ENCODE results near the gene ARHGAP33.

ARHGAP33 gene

DNA sequence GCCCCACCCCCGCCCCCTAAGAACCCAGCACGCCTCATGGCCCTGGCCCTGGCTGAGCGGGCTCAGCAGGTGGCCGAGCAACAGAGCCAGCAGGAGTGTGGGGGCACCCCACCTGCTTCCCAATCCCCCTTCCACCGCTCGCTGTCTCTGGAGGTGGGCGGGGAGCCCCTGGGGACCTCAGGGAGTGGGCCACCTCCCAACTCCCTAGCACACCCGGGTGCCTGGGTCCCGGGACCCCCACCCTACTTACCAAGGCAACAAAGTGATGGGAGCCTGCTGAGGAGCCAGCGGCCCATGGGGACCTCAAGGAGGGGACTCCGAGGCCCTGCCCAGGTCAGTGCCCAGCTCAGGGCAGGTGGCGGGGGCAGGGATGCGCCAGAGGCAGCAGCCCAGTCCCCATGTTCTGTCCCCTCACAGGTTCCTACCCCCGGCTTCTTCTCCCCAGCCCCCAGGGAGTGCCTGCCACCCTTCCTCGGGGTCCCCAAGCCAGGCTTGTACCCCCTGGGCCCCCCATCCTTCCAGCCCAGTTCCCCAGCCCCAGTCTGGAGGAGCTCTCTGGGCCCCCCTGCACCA lies 11.9 kb downstream of the ARHGAP33 start:
- Histone ChIP-seq H3K36me3 (ENCODE audit: insufficient read depth, low read length) (peaks cover 5% of the 10 kb centered on the region; the same call in 1 of the 2 replicates), H4K20me1 (ENCODE audit: insufficient read depth, low read length, poor library complexity, severe bottlenecking) (peaks cover 3% of the 10 kb centered on the region), H3K27me3 (ENCODE audit: insufficient read depth, low read length, poor library complexity, severe bottlenecking) (no peaks in the 10 kb centered on the region), H2AFZ (ENCODE audit: low read length) (no peak overlapping the region), H3K9me3 (ENCODE audit: insufficient read depth, low read depth, low read length) (no peaks in the 10 kb centered on the region), H3K4me1 (ENCODE audit: insufficient read depth, low read length, poor library complexity, severe bottlenecking) (no peaks in the 10 kb centered on the region), H3K4me2 (ENCODE audit: low read depth, low read length, poor library complexity, severe bottlenecking) (no peak overlapping the region), H3K9me2 (replicated peaks; ENCODE audit: low read depth, low read length) (no peaks in the 10 kb centered on the region), H3K4me3 (ENCODE audit: low read length, poor library complexity, severe bottlenecking) (no peak overlapping the region), H3K9ac (ENCODE audit: low read depth, low read length, poor library complexity, severe bottlenecking) (no peak overlapping the region), H3F3A (ENCODE audit: low read depth) (no peaks in the 10 kb centered on the region), H3K79me2 (ENCODE audit: insufficient read depth, low read length) (no peaks in the 10 kb centered on the region)
- no peak for TF ChIP-seq EZH2phosphoT487 (IDR thresholded peaks at IDR 0.05; ENCODE audit: borderline replicate concordance)
- TF ChIP-seq, protein P1, sequence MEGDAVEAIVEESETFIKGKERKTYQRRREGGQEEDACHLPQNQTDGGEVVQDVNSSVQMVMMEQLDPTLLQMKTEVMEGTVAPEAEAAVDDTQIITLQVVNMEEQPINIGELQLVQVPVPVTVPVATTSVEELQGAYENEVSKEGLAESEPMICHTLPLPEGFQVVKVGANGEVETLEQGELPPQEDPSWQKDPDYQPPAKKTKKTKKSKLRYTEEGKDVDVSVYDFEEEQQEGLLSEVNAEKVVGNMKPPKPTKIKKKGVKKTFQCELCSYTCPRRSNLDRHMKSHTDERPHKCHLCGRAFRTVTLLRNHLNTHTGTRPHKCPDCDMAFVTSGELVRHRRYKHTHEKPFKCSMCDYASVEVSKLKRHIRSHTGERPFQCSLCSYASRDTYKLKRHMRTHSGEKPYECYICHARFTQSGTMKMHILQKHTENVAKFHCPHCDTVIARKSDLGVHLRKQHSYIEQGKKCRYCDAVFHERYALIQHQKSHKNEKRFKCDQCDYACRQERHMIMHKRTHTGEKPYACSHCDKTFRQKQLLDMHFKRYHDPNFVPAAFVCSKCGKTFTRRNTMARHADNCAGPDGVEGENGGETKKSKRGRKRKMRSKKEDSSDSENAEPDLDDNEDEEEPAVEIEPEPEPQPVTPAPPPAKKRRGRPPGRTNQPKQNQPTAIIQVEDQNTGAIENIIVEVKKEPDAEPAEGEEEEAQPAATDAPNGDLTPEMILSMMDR (conservative IDR thresholded peaks at IDR 0.05; ENCODE audit: low read length): no peak

DNA sequence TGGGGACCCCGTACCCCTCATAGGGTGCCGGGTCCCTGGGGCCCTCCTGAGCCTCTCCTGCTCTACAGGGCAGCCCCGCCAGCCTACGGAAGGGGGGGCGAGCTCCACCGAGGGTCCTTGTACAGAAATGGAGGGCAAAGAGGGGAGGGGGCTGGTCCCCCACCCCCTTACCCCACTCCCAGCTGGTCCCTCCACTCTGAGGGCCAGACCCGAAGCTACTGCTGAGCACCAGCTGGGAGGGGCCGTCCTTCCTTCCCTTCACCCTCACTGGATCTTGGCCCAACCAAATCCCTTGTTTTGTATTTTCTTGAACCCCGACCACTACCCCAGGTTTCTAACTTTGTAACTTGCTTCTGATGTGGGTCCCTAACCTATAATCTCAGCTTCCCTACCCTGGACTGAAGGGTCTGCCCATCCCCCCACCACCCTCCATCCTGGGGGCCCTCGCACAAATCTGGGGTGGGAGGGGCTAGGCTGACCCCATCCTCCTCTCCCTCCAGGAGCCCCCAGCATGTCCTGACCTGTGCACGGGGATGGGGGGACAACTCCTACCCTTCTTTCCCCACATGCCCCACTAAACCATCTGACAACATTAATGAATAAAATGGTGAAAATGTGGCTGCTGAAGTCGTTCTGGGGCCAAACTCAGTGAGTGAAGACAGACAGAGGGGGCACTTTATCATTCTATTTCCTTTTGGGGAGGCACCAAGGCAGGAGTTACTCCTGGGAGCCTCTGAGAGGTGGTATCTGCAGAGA lies 13.0 kb downstream of the ARHGAP33 start:
- TF ChIP-seq EZH2phosphoT487 (IDR thresholded peaks at IDR 0.05; ENCODE audit: borderline replicate concordance): no peak
- TF ChIP-seq, protein P1 (conservative IDR thresholded peaks at IDR 0.05; ENCODE audit: low read length): no peak
- no peaks in the 10 kb centered on the region for H3K4me1 ChIP-seq (ENCODE audit: insufficient read depth, low read length, poor library complexity, severe bottlenecking)
- no peaks in the 10 kb centered on the region; the same call in 1 of the 2 replicates for H3K36me3 ChIP-seq (ENCODE audit: insufficient read depth, low read length)
- no peak overlapping the region for H3K4me2 ChIP-seq (ENCODE audit: low read depth, low read length, poor library complexity, severe bottlenecking)
- H3K27me3 ChIP-seq (ENCODE audit: insufficient read depth, low read length, poor library complexity, severe bottlenecking): no peaks in the 10 kb centered on the region
- H3K9me3 ChIP-seq (ENCODE audit: insufficient read depth, low read depth, low read length): no peaks in the 10 kb centered on the region
- no peak overlapping the region for H2AFZ ChIP-seq (ENCODE audit: low read length)
- H3K4me3 ChIP-seq (ENCODE audit: low read length, poor library complexity, severe bottlenecking): no peak overlapping the region
- no peaks in the 10 kb centered on the region for H3F3A ChIP-seq (ENCODE audit: low read depth)
- no peaks in the 10 kb centered on the region for H3K9me2 ChIP-seq (replicated peaks; ENCODE audit: low read depth, low read length)
- no peak overlapping the region for H3K9ac ChIP-seq (ENCODE audit: low read depth, low read length, poor library complexity, severe bottlenecking)
- H3K79me2 ChIP-seq (ENCODE audit: insufficient read depth, low read length): no peaks in the 10 kb centered on the region
- H4K20me1 ChIP-seq (ENCODE audit: insufficient read depth, low read length, poor library complexity, severe bottlenecking): peaks cover 3% of the 10 kb centered on the region

DNA sequence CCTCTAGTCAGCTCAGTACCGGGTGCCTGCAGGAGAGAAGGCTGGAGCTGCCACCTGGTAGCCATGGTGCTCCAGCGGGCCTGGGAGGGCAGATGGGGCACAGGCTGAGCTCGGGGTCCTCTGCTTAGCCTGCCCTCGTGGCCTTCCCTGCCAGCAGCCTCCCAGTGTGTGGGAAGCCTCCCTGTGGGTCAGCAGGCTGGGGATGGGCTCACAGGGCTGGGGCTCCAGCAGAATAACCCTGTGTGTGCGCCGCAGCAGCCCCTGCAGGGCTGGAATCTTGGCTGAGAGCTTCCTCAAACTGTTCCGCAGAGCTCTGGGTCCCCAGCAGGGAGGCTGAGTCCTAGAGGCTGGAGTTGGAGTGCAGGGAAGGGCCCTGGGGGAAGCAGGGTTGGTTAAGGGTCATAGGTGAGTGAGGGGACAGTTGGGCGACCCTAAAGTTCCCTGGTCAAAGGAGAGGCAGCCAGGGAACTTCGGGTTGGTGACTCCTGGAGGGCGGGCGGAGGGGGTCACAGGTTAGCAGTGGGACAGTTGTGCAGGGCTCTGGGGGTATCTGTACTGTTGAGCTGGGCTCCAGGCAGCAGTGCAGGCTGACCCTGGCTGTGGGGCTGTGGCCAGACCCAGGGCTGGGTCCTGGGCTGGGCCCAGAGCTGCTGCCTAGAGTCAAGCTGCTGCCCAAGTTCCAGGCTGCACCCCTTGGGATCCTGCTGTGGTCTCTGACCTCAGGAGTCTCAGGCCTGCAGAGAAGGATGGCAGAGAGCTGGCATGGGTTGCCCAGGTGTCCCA lies 14.0 kb downstream of the ARHGAP33 start:
- H3K4me2 ChIP-seq (ENCODE audit: low read depth, low read length, poor library complexity, severe bottlenecking): no peak overlapping the region
- TF ChIP-seq EZH2phosphoT487 (IDR thresholded peaks at IDR 0.05; ENCODE audit: borderline replicate concordance): no peak
- TF ChIP-seq, protein P1 (conservative IDR thresholded peaks at IDR 0.05; ENCODE audit: low read length): no peak
- no peak overlapping the region for H2AFZ ChIP-seq (ENCODE audit: low read length)
- H3K79me2 ChIP-seq (ENCODE audit: insufficient read depth, low read length): no peaks in the 10 kb centered on the region
- no peaks in the 10 kb centered on the region for H3K9me2 ChIP-seq (replicated peaks; ENCODE audit: low read depth, low read length)
- H4K20me1 ChIP-seq (ENCODE audit: insufficient read depth, low read length, poor library complexity, severe bottlenecking): peaks cover 3% of the 10 kb centered on the region
- no peak overlapping the region for H3K9ac ChIP-seq (ENCODE audit: low read depth, low read length, poor library complexity, severe bottlenecking)
- H3K4me1 ChIP-seq (ENCODE audit: insufficient read depth, low read length, poor library complexity, severe bottlenecking): no peaks in the 10 kb centered on the region
- H3F3A ChIP-seq (ENCODE audit: low read depth): no peaks in the 10 kb centered on the region
- no peaks in the 10 kb centered on the region for H3K27me3 ChIP-seq (ENCODE audit: insufficient read depth, low read length, poor library complexity, severe bottlenecking)
- H3K36me3 ChIP-seq (ENCODE audit: insufficient read depth, low read length): no peaks in the 10 kb centered on the region; the same call in 1 of the 2 replicates
- no peaks in the 10 kb centered on the region for H3K9me3 ChIP-seq (ENCODE audit: insufficient read depth, low read depth, low read length)
- no peak overlapping the region for H3K4me3 ChIP-seq (ENCODE audit: low read length, poor library complexity, severe bottlenecking)

Data from Loucy (cell line).